Ishikawa (cell line): ENCODE data around the gene SUPT5H.

ENCODE experiments used
- CEBPB ChIP-seq: IDR thresholded peaks from 2 replicates; pipeline ENCODE4 v1.6.1; 2012
- CREB1 ChIP-seq: IDR thresholded peaks from 2 replicates; pipeline ENCODE4 v1.6.1; 2012; ENCODE audit warnings: low read depth
- EP300 ChIP-seq: IDR thresholded peaks from 2 replicates; pipeline ENCODE4 v1.6.1; 2012; ENCODE audit warnings: borderline replicate concordance
- MAX ChIP-seq: IDR thresholded peaks from 2 replicates; pipeline ENCODE4 v1.6.1; 2012
- RAD21 ChIP-seq: IDR thresholded peaks from 2 replicates; pipeline ENCODE4 v1.6.1; 2012; ENCODE audit warnings: low read depth
- USF1 ChIP-seq: IDR thresholded peaks from 2 replicates; pipeline ENCODE4 v1.6.1; 2012
- YY1 ChIP-seq: IDR thresholded peaks from 2 replicates; pipeline ENCODE4 v1.6.1; 2012; ENCODE audit warnings: low read depth

- TF ChIP-seq YY1 (0 out of 2 replicates have a peak, but pooled peaks have one; percentile 51), CREB1 (no peak), EP300 (no peak), CEBPB (no peak), RAD21 (no peak), USF1 (no peak), MAX (0 out of 2 replicates have a peak, but pooled peaks have one; percentile 15)
These were observed 38.5 kb upstream of the SUPT5H start, which contains the start of gene ZFP36 for GRCh38 chr19:39406656-39407409.
